ENCODE results near the gene MAP3K5. TPM values are rescaled to one million over a fixed set of nuclear protein-coding genes. Genes with fewer than 3 reads are reported as not detected.

The MAP3K5 gene
- total RNA-seq, 4 donors from 2014 or later, result 19.4 to 36.1 (median 21.1) TPM

DNA sequence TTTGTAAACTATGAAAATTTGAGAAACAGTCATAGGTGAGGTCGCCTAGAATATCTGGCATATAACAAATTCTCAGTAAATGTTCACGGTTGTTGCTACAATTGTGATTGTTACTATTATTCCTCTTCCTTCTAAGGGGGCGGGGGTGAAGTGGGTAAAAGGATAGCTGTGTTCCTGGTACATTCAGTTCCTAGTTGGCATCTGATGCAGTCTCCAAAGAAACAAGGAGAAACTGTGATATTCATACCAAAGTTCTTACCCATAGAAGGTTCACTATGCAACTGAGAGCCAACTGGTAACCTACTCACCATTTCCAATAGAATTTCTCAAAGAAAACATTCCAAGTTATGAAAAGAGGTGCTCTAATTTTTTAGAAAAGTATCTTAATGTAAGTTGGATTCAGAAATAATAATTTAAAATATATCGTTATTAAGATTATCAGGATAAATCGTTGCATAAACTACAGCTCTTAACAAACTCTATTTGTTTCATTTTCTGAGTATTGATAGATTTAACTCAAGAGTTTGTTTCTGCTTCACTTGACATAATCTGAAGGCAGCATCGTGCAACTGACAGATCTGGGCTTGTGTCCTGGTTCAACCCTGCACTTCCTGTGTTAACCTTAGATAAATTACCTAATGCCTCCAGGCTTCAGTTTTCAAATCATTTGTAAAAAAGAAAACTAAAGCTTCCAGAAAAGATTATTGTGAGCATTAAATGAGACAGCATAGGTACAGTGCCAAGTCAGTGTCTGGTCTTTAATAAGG lies 228.7 kb downstream of the MAP3K5 start:
- Histone ChIP-seq H3K36me3 (peaks cover 12% of the 10 kb centered on the region), H3K4me3 (no peak overlapping the region), H3K4me1 (no peaks in the 10 kb centered on the region), H3K9me3 (no peaks in the 10 kb centered on the region), H3K27ac (no peak overlapping the region), H3K27me3 (no peaks in the 10 kb centered on the region)
- 67% methylated on average over 6 of the region's 6 CpGs for WGBS
- no peak for TF ChIP-seq POLR2A (IDR thresholded peaks at IDR 0.05)
- TF ChIP-seq, protein P1, sequence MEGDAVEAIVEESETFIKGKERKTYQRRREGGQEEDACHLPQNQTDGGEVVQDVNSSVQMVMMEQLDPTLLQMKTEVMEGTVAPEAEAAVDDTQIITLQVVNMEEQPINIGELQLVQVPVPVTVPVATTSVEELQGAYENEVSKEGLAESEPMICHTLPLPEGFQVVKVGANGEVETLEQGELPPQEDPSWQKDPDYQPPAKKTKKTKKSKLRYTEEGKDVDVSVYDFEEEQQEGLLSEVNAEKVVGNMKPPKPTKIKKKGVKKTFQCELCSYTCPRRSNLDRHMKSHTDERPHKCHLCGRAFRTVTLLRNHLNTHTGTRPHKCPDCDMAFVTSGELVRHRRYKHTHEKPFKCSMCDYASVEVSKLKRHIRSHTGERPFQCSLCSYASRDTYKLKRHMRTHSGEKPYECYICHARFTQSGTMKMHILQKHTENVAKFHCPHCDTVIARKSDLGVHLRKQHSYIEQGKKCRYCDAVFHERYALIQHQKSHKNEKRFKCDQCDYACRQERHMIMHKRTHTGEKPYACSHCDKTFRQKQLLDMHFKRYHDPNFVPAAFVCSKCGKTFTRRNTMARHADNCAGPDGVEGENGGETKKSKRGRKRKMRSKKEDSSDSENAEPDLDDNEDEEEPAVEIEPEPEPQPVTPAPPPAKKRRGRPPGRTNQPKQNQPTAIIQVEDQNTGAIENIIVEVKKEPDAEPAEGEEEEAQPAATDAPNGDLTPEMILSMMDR (IDR thresholded peaks at IDR 0.05), result no peak
- TF ChIP-seq EP300 (IDR thresholded peaks at IDR 0.05), result no peak
- no peak for TF ChIP-seq POLR2AphosphoS5 (IDR thresholded peaks at IDR 0.05)
- DNase-seq (ENCODE audit: low spot score in 2 of 2), result no peak

DNA sequence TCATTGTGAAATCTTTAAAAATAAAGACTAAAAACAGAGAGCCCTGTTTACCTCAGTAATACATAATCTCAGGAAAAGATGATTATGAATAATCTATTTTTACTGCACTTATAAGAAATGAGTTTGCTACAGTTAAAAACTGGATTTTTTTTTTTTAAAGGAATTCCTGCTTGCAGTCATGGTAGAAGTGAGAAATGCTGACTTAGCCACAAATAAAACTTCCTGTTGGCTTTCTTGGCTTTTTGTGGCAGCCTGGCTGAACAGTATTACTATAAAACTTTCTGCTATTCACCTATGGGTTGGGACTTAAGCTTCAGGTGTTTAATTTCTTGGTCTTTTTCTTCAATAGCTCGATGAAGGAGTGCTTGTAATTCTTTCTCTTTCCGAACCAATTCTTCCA lies 230.1 kb downstream of the MAP3K5 start:
- WGBS, result 89% methylated on average over 2 of the region's 2 CpGs
- no peaks in the 10 kb centered on the region for H3K27me3 ChIP-seq
- H3K4me1 ChIP-seq, result no peaks in the 10 kb centered on the region
- no peak for DNase-seq (ENCODE audit: low spot score in 2 of 2)
- H3K4me3 ChIP-seq, result no peak overlapping the region
- H3K27ac ChIP-seq, result no peak overlapping the region
- H3K9me3 ChIP-seq, result no peaks in the 10 kb centered on the region
- TF ChIP-seq POLR2A (IDR thresholded peaks at IDR 0.05), result no peak
- no peak for TF ChIP-seq EP300 (IDR thresholded peaks at IDR 0.05)
- TF ChIP-seq POLR2AphosphoS5 (IDR thresholded peaks at IDR 0.05), result no peak
- TF ChIP-seq, protein P1 (IDR thresholded peaks at IDR 0.05), result no peak
- peaks cover 20% of the 10 kb centered on the region for H3K36me3 ChIP-seq

- Histone ChIP-seq H3K4me1 (peaks cover 25% of the 10 kb centered on the region), H3K4me3 (no peak overlapping the region), H3K9me3 (no peaks in the 10 kb centered on the region), H3K27ac (no peak overlapping the region), H3K36me3 (peaks cover 6% of the 10 kb centered on the region), H3K27me3 (no peaks in the 10 kb centered on the region)
- no peak for DNase-seq (ENCODE audit: low spot score in 2 of 2)
- 85% methylated on average over 5 of the region's 5 CpGs for WGBS
- TF ChIP-seq, protein P1 (IDR thresholded peaks at IDR 0.05), result no peak
- no peak for TF ChIP-seq EP300 (IDR thresholded peaks at IDR 0.05)
These were observed 239.0 kb downstream of the MAP3K5 start for GRCh38 chr6:136553166-136553787.

DNA sequence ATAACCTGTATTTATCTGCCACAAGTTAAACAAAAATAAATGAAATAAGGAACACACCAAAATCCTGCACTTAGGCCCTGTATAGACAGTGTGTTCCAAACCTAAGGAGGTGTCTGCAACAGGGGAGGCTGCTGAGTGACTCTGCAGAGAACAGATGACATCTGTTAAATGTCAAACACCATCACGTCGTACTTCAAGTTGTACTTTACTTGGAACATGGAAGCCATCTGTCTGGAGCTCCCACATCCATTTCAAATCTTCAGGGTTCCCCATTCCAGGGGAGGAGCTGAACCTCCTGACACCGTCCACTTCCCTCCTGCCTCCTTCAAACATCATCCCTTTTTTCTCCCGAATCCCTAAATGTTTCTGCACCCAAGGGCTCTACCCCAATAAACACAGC lies 240.2 kb downstream of the MAP3K5 start:
- no peaks in the 10 kb centered on the region for H3K9me3 ChIP-seq
- WGBS, result 90% methylated on average over 4 of the region's 4 CpGs
- no peak for DNase-seq (ENCODE audit: low spot score in 2 of 2)
- H3K27me3 ChIP-seq, result no peaks in the 10 kb centered on the region
- H3K27ac ChIP-seq, result no peak overlapping the region
- peaks cover 25% of the 10 kb centered on the region for H3K4me1 ChIP-seq
- no peak for TF ChIP-seq POLR2AphosphoS5 (IDR thresholded peaks at IDR 0.05)
- TF ChIP-seq, protein P1 (IDR thresholded peaks at IDR 0.05), result no peak
- TF ChIP-seq POLR2A (IDR thresholded peaks at IDR 0.05), result no peak
- TF ChIP-seq EP300 (IDR thresholded peaks at IDR 0.05), result no peak
- no peaks in the 10 kb centered on the region for H3K36me3 ChIP-seq
- no peak overlapping the region for H3K4me3 ChIP-seq

GRCh38 chr6:136551103-136551502 lies 241.2 kb downstream of the MAP3K5 start:
- TF ChIP-seq, protein P1 (IDR thresholded peaks at IDR 0.05), result no peak
- TF ChIP-seq EP300 (IDR thresholded peaks at IDR 0.05), result no peak
- no peak for TF ChIP-seq POLR2AphosphoS5 (IDR thresholded peaks at IDR 0.05)
- no peak for TF ChIP-seq POLR2A (IDR thresholded peaks at IDR 0.05)
- 62% methylated on average over 8 of the region's 8 CpGs for WGBS
- no peak overlapping the region for H3K27ac ChIP-seq
- H3K9me3 ChIP-seq, result no peaks in the 10 kb centered on the region
- H3K4me1 ChIP-seq, result peaks cover 25% of the 10 kb centered on the region
- no peak for DNase-seq (ENCODE audit: low spot score in 2 of 2)
- no peaks in the 10 kb centered on the region for H3K27me3 ChIP-seq
- peak overlapping the region; percentile 73 for H3K4me3 ChIP-seq
- H3K36me3 ChIP-seq, result no peaks in the 10 kb centered on the region

All from suprapubic skin (tissue), 4 donors.